ENCODE results near the gene TEPSIN.

TEPSIN gene

GRCh38 chr17:81249223-81250040 lies 10.6 kb upstream of the TEPSIN start:
- no peak for DNase-seq

GRCh38 chr17:81248649-81249048 lies 9.8 kb upstream of the TEPSIN start:
- DNase-seq: no peak

GRCh38 chr17:81247339-81247990 lies 8.6 kb upstream of the TEPSIN start:
- no peak for DNase-seq

- DNase-seq: no peak
Observed at GRCh38 chr17:81246679-81247338, 8.0 kb upstream of the TEPSIN start.

GRCh38 chr17:81246343-81246670 lies 7.5 kb upstream of the TEPSIN start:
- DNase-seq: no peak

GRCh38 chr17:81245665-81246342 lies 6.9 kb upstream of the TEPSIN start:
- DNase-seq: no peak

GRCh38 chr17:81245024-81245664 lies 6.3 kb upstream of the TEPSIN start:
- DNase-seq: no peak

- DNase-seq: no peak
Observed at GRCh38 chr17:81244358-81245023, 5.6 kb upstream of the TEPSIN start.

GRCh38 chr17:81243333-81243664 lies 4.4 kb upstream of the TEPSIN start:
- no peak for DNase-seq

- DNase-seq: no peak
Observed at GRCh38 chr17:81242421-81243332, 3.8 kb upstream of the TEPSIN start.

- DNase-seq: no peak
Observed at GRCh38 chr17:81241648-81242420, 3.0 kb upstream of the TEPSIN start.

GRCh38 chr17:81241203-81241602 lies 2.3 kb upstream of the TEPSIN start:
- no peak for DNase-seq

GRCh38 chr17:81240761-81241160 lies 1.9 kb upstream of the TEPSIN start:
- DNase-seq: no peak

- no peak for DNase-seq
Observed at GRCh38 chr17:81239714-81240555, 1.1 kb upstream of the TEPSIN start.

- no peak for DNase-seq
Observed at GRCh38 chr17:81238490-81238814, 403 bp downstream of the TEPSIN start.

- DNase-seq: no peak
Observed at GRCh38 chr17:81237591-81238489, 1.0 kb downstream of the TEPSIN start.

- no peak for DNase-seq
Observed at GRCh38 chr17:81236784-81237183, 2.1 kb downstream of the TEPSIN start.

- no peak for DNase-seq
Observed at GRCh38 chr17:81235822-81236740, 2.8 kb downstream of the TEPSIN start.

Data from NCI-H510A (cell line).